ENCODE results near the gene DDX6. TPM values are rescaled to one million over a fixed set of nuclear protein-coding genes. Genes with fewer than 3 reads are reported as not detected.
"Not testable (repeated sequence)": the region's sequence is repeated elsewhere in the genome, so short reads cannot be mapped to it uniquely, and the experiment has no call there.

Gene DDX6
- polyA plus RNA-seq, 1 of the 3 experiments (the other 2 are of a cell fraction), result 7.9 TPM

- no peak for TF ChIP-seq EZH2phosphoT487 (IDR thresholded peaks at IDR 0.05; ENCODE audit: borderline replicate concordance, low read depth)
- TF ChIP-seq TAF1 (IDR thresholded peaks at IDR 0.05; ENCODE audit: borderline replicate concordance, low read depth, low read length), result no peak
- no peak for TF ChIP-seq RAD21 (IDR thresholded peaks at IDR 0.05; ENCODE audit: low read length)
- no peak for TF ChIP-seq MXI1 (IDR thresholded peaks at IDR 0.05; ENCODE audit: low read depth, low read length)
- TF ChIP-seq PBX3 (IDR thresholded peaks at IDR 0.05), result no peak
- no peak for TF ChIP-seq POLR2AphosphoS5 (IDR thresholded peaks at IDR 0.05; ENCODE audit: low read depth, low read length)
- TF ChIP-seq JUND (IDR thresholded peaks at IDR 0.05), result no peak
- TF ChIP-seq FOXM1 (IDR thresholded peaks at IDR 0.05; ENCODE audit: low read depth), result no peak
- no peak for TF ChIP-seq TCF12 (IDR thresholded peaks at IDR 0.05)
- TF ChIP-seq MEF2A (IDR thresholded peaks at IDR 0.05; ENCODE audit: borderline replicate concordance, low read depth), result no peak
- TF ChIP-seq SIN3A (IDR thresholded peaks at IDR 0.05; ENCODE audit: borderline replicate concordance, low read depth, low read length), result no peak
- H3K9me3 ChIP-seq, result no peaks in the 10 kb centered on the region
- WGBS (ENCODE audit: low lambda C conversion rate), result 53% methylated on average over 6 of the region's 6 CpGs
- POLR2A ChIA-PET, result no interaction called here
- DNase-seq, result no peak
- H3K27ac ChIP-seq (ENCODE audit: low read depth in 2 of 2, low read length in 1 of 2), result no peak overlapping the region
- H3K4me3 ChIP-seq (ENCODE audit: low read depth in 2 of 2, low read length in 1 of 2), result no peak overlapping the region
- no peaks in the 10 kb centered on the region for H3F3A ChIP-seq (replicated peaks; ENCODE audit: insufficient read depth)
- H3K27me3 ChIP-seq (ENCODE audit: insufficient read depth), result no peaks in the 10 kb centered on the region
- no peaks in the 10 kb centered on the region for H3K4me1 ChIP-seq (ENCODE audit: control insufficient read depth in 1 of 2, insufficient read depth in 2 of 2, low read depth in 1 of 2, low read length in 1 of 2)
- no peak overlapping the region for H3K9ac ChIP-seq
- CTCF ChIA-PET, result no interaction called here
- H3K4me2 ChIP-seq, result no peak overlapping the region
- no peaks in the 10 kb centered on the region for H3K9me2 ChIP-seq
- H4K20me1 ChIP-seq (ENCODE audit: insufficient read depth), result no peaks in the 10 kb centered on the region
- H3K79me2 ChIP-seq (ENCODE audit: insufficient read depth), result no peaks in the 10 kb centered on the region
- no peaks in the 10 kb centered on the region for H3K36me3 ChIP-seq (replicated peaks in 1 of 2; ENCODE audit: control insufficient read depth in 1 of 2, insufficient read depth in 2 of 2, low read length in 1 of 2)
- no peak overlapping the region for H2AFZ ChIP-seq (ENCODE audit: low read depth)
Observed at GRCh38 chr11:118834427-118835028, 43.6 kb upstream of the DDX6 start.

- ChIA-PET POLR2A (no interaction called here), CTCF (interaction anchor here (0.8 to 1.8 kb wide), 3 partner anchors 36 to 512 kb away, joined by 3 to 8 read pairs (median 3); partner anchors contain the start of gene DDX6)
- no peaks in the 10 kb centered on the region for H3K9me3 ChIP-seq
- H3K36me3 ChIP-seq (replicated peaks in 1 of 2; ENCODE audit: control insufficient read depth in 1 of 2, insufficient read depth in 2 of 2, low read length in 1 of 2), result no peaks in the 10 kb centered on the region
- H3K79me2 ChIP-seq (ENCODE audit: insufficient read depth), result no peaks in the 10 kb centered on the region
- TF ChIP-seq NRF1 (IDR thresholded peaks at IDR 0.05; ENCODE audit: low read depth, low read length) (no peak), TEAD4 (IDR thresholded peaks at IDR 0.05; ENCODE audit: borderline replicate concordance, insufficient read depth) (no peak), MXI1 (IDR thresholded peaks at IDR 0.05; ENCODE audit: low read depth, low read length) (no peak), CTCF (IDR thresholded peaks at IDR 0.05) (no peak), JUND (IDR thresholded peaks at IDR 0.05) (no peak)
- H3K4me2 ChIP-seq, result no peak overlapping the region
- no peak overlapping the region for H3K9ac ChIP-seq
- H3K9me2 ChIP-seq, result no peaks in the 10 kb centered on the region
- no peak for DNase-seq
- no peaks in the 10 kb centered on the region for H3K4me1 ChIP-seq (ENCODE audit: control insufficient read depth in 1 of 2, insufficient read depth in 2 of 2, low read depth in 1 of 2, low read length in 1 of 2)
- no peaks in the 10 kb centered on the region for H4K20me1 ChIP-seq (ENCODE audit: insufficient read depth)
- H2AFZ ChIP-seq (ENCODE audit: low read depth), result no peak overlapping the region
- H3K4me3 ChIP-seq (ENCODE audit: low read depth in 2 of 2, low read length in 1 of 2), result no peak overlapping the region
- 85% methylated on average over 7 of the region's 7 CpGs for WGBS (ENCODE audit: low lambda C conversion rate)
- H3K27me3 ChIP-seq (ENCODE audit: insufficient read depth), result no peaks in the 10 kb centered on the region
- no peak overlapping the region for H3K27ac ChIP-seq (ENCODE audit: low read depth in 2 of 2, low read length in 1 of 2)
- H3F3A ChIP-seq (replicated peaks; ENCODE audit: insufficient read depth), result no peaks in the 10 kb centered on the region
Observed at GRCh38 chr11:118827118-118827517, 36.2 kb upstream of the DDX6 start.

- H3F3A ChIP-seq (replicated peaks; ENCODE audit: insufficient read depth); H3K36me3 ChIP-seq (replicated peaks in 1 of 2; ENCODE audit: control insufficient read depth in 1 of 2, insufficient read depth in 2 of 2, low read length in 1 of 2); H3K9me2 ChIP-seq; H2AFZ ChIP-seq (ENCODE audit: low read depth); H3K9ac ChIP-seq; POLR2A ChIA-PET; H3K4me2 ChIP-seq; H3K4me1 ChIP-seq (ENCODE audit: control insufficient read depth in 1 of 2, insufficient read depth in 2 of 2, low read depth in 1 of 2, low read length in 1 of 2); H3K27ac ChIP-seq (ENCODE audit: low read depth in 2 of 2, low read length in 1 of 2); H3K27me3 ChIP-seq (ENCODE audit: insufficient read depth); H3K9me3 ChIP-seq; CTCF ChIA-PET; DNase-seq; H3K79me2 ChIP-seq (ENCODE audit: insufficient read depth); H3K4me3 ChIP-seq (ENCODE audit: low read depth in 2 of 2, low read length in 1 of 2); H4K20me1 ChIP-seq (ENCODE audit: insufficient read depth): not testable (repeated sequence)
- 81% methylated on average over 8 of the region's 8 CpGs for WGBS (ENCODE audit: low lambda C conversion rate)
Observed at GRCh38 chr11:118822936-118823510, 32.1 kb upstream of the DDX6 start.
